HG02571 (cell line): ENCODE results near the gene HOXB7.

ENCODE experiments used
- ATAC-seq: cut with Tn5 transposase; IDR thresholded peaks from one replicate; pipeline ENCODE4 v1.9.1; 2021; ENCODE audit warnings: mild to moderate bottlenecking, moderate library complexity; ENCODE audit not compliant: unreplicated experiment

HOXB7 gene

DNA sequence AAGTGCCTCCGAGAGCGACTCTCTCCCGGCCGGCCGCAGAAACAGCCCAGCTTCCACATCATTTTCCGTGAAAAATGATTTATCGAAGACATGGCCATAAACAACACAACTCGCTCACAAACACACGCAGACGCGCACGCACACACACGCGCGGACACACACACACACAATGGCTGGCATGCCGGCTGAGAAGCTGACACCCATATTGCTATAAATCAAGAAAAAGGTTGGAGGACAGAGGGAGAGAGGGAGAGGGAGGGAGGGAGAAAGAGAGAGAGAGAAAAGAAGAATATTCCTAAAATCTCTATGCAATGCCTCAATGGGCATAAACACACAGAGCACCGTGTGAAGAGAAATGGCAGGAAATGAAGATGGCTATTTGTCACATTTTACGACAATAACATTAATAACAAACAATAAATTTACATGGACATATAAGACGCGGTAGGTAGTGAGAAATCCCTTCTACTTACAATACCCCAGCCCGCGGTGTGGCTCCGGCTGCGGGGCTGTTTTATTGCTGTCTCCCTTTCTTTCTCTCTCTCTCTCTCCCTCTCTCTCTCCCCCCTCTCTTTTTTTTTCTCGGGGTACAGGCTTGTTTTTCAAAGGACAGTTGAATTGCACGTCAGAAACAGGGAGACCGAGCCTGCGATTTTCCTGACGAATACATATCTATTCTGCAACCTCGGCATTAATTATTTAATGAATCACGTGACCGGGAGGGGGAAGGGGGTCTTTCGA, 42.1 kb downstream of the HOXB7 start:
- no peak for ATAC-seq

- ATAC-seq: no peak
Measured at GRCh38 chr17:48567646-48568354, 43.0 kb downstream of the HOXB7 start.

DNA sequence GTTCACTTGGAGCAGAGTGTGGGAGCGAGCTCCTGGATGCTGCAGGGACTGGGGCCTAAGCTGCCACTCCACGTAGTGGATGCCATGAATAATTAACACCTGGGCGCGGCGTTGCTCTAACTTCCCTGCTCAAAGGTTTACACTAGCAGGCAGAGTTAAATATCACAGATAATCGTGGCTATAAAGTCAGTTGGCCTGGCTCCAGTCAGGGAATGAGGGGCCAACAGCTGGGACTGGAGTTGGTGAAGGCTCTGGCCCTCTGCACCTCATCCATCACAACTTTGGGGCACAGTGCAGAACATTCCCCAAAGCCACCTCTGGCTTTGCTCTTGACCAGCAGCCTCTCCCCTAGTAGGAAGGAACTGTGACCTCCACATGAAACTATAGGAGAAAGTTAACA, 43.6 kb downstream of the HOXB7 start:
- no peak for ATAC-seq

GRCh38 chr17:48566717-48567116, 44.1 kb downstream of the HOXB7 start:
- ATAC-seq: no peak

DNA sequence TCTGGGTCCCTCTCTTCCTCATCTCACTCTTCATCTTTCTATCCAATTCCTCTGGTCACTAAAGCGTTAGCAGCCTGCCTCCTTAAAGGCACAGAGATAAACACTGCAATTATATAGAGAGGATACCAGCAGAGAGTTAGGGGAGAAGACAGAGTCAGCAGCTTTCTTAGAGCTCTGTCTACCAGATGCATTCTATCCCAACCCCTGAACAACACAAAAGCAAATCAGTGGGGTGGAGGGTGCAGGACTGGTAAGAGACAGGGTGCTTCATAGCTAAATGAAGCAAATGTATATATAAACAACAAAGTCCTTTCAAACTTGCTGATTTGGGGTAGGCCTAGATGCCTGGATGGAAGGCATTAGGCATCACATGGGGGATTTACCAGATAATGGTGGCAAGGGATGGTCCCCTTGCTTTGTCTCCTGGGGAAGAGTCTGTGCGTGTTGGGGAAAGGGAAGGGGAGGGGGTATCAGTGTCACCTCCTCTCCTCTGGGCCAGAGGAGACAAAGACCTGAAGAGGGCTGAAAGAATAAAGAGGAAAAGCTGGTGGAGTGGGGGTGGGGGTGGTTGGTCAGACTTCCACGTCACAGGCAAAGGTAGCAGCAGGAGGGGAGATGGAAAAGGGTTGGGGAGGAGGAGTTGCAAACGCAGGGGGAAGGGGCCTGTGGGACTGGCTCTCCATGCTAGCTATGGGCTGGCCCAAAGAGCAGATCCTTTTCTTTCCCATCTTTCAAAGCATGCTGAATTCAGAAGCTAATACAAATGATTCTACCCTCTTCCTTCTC, 44.7 kb downstream of the HOXB7 start:
- ATAC-seq: no peak

GRCh38 chr17:48565022-48565554, 45.7 kb downstream of the HOXB7 start:
- no peak for ATAC-seq

GRCh38 chr17:48564188-48565021, 46.4 kb downstream of the HOXB7 start:
- no peak for ATAC-seq

GRCh38 chr17:48563867-48564187, 47.0 kb downstream of the HOXB7 start:
- ATAC-seq: no peak

DNA sequence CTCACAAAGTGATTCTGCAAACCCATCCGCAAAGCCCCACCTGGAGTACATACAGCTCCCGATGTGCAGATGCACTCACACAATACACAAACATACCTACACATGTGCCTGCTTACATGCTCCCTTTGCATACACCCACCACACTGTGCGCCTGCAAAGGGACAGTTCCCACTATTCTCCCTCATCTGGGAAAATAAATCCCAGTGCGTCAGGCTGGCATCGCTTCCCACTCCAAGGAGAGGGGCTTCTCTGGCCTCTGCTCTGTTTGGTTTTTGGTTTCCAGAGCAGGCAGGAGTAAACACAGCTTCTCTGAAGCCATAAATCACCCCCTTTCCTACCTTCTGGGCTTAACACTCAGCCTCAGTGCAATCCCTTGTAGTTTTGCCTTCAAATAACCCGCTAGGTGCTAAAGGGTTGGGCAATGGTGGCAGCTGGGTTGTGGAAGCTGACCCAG, 47.4 kb downstream of the HOXB7 start:
- ATAC-seq: no peak

- no peak for ATAC-seq
Measured at GRCh38 chr17:48562934-48563333, 47.9 kb downstream of the HOXB7 start.

GRCh38 chr17:48561884-48562810, 48.7 kb downstream of the HOXB7 start:
- ATAC-seq: no peak

GRCh38 chr17:48559840-48560817, 50.7 kb downstream of the HOXB7 start:
- no peak for ATAC-seq

GRCh38 chr17:48559122-48559839, 51.5 kb downstream of the HOXB7 start:
- ATAC-seq: no peak

DNA sequence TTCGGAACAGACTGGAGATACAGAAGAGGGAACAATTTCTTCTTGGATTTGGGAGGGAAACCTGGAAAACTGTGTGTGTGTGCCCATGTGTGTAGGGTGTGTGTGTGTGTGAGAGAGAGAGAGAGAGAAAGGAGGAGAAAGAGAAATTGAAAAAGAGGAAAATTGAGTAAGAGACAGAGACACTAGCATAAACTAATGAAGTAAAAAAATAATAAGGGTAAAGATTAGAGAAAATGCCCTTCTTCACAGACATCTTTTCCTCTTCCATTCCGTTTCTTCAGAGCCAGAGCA, 52.0 kb downstream of the HOXB7 start:
- no peak for ATAC-seq

GRCh38 chr17:48558057-48558830, 52.6 kb downstream of the HOXB7 start:
- ATAC-seq: no peak
